Neural cell (in vitro differentiated cells): ENCODE measurements around the gene KIAA0753. TPM values are rescaled to one million over a fixed set of nuclear protein-coding genes. Genes with fewer than 3 reads are reported as not detected.

Experiments used
- polyA plus RNA-seq: library from polyadenylated mRNA; depleted of rRNA; stranded (reverse); fragments of >200 nt; gene quantifications from 2 replicates; pipeline ENCODE4 v1.2.3, GENCODE V29; 2014
- small RNA-seq, 3 experiments: library from RNA; depleted of rRNA; stranded (forward); fragments of <200 nt; gene quantifications; one replicate each; pipeline ENCODE3, GENCODE V24; 2012

The KIAA0753 gene
- polyA plus RNA-seq, 1 donor from 2014 or later, result 32.3 TPM

Small RNAs within 50 kb of the gene (small RNA-seq; reads per million reads assigned to genes)
- gene MIR4520-1 (0 reads per million in 3 experiments), gene RNA5SP435 (0.49 to 0.90 (median 0.55) reads per million in 3 experiments)

Other genes starting within 250 kb of the KIAA0753 start
- not detected in 2 replicates for gene AIPL1, start 205.6 kb downstream of the KIAA0753 start, polyA plus RNA-seq
- 6.0 and 9.1 TPM in 2 replicates for gene PIMREG, start 196.3 kb downstream of the KIAA0753 start, polyA plus RNA-seq
- 2.7 and 3.0 TPM in 2 replicates for gene PITPNM3, start 84.2 kb downstream of the KIAA0753 start, polyA plus RNA-seq
- gene TXNDC17, start 349 bp upstream of the KIAA0753 start, polyA plus RNA-seq, result 216 and 245 TPM in 2 replicates
- gene MED31, start 10.9 kb upstream of the KIAA0753 start, polyA plus RNA-seq, result 27.3 and 29.7 TPM in 2 replicates
- gene C17orf100, start 11.1 kb upstream of the KIAA0753 start, polyA plus RNA-seq, result 10.3 and 12.4 TPM in 2 replicates
- gene SLC13A5, start 72.7 kb upstream of the KIAA0753 start, polyA plus RNA-seq, result not detected in 2 replicates
- not detected in 2 replicates for gene XAF1, start 115.3 kb upstream of the KIAA0753 start, polyA plus RNA-seq
- gene FBXO39, start 135.5 kb upstream of the KIAA0753 start, polyA plus RNA-seq, result not detected in 2 replicates
- 0.06 TPM in 1 of 2 replicates, not detected in the other for gene TEKT1, start 191.0 kb upstream of the KIAA0753 start, polyA plus RNA-seq